Ovary (tissue), 9 donors: ENCODE data around the gene HLA-DMB. TPM values are rescaled to one million over a fixed set of nuclear protein-coding genes. Genes with fewer than 3 reads are reported as not detected.

Experiments
- DNase-seq, 5 donors: peaks; one replicate each; pipeline ENCODE4 v3.0.0-alpha.2; 2019 to 2020
- H3K27ac ChIP-seq, 2 donors: fragments of 200-600 bp; one replicate each; pipeline versions ENCODE4 v1.5.1 to v1.8.0; 2019 to 2022
- H3K27me3 ChIP-seq: fragments of 200-600 bp; one replicate; pipeline ENCODE4 v1.8.0; 2022
- H3K36me3 ChIP-seq: fragments of 200-600 bp; sonication (generic); one replicate; pipeline ENCODE4 v1.5.1; 2019
- H3K4me1 ChIP-seq: one replicate; pipeline ENCODE4 v1.8.1; 2013; ENCODE audit warnings: mild to moderate bottlenecking, moderate library complexity; ENCODE audit not compliant: insufficient read depth
- H3K4me3 ChIP-seq: fragments of 200-600 bp; sonication (generic); one replicate; pipeline ENCODE4 v1.5.1; 2017
- H3K9me3 ChIP-seq, 2 donors: fragments of 200-600 bp in 1 of 2; sonication (generic) in 1 of 2; one replicate each; pipeline versions ENCODE4 v1.5.1 to v1.8.1; 2013 to 2019; ENCODE audit warnings: mild to moderate bottlenecking in 1 of 2, moderate library complexity in 1 of 2
- EP300 ChIP-seq: sonication (generic); formaldehyde crosslinking; IDR thresholded peaks from one replicate; pipeline ENCODE4 v1.6.1; 2017; ENCODE audit warnings: antibody characterized with exemption
- POLR2A ChIP-seq: fragments of 450-650 bp; IDR thresholded peaks from one replicate; pipeline ENCODE4 v1.6.1; 2017; ENCODE audit warnings: antibody characterized with exemption, mild to moderate bottlenecking, moderate library complexity
- WGBS, 3 donors: extraction: QIAGEN DNeasy Blood & Tissue Kit in 1 of 3; methylation state at CpG; one replicate each; pipeline versions ENCODE4 v1.1.5 to v1.1.7; 2013 to 2017; 5-methylcytosine and 5-hydroxymethylcytosine counted together
- intact Hi-C, 4 donors: fragments of 100-400 bp; cut with DNase I; formaldehyde crosslinking; loops; one replicate each; pipeline versions ENCODE4 v1.11.0 to v1.15.1; 2022 to 2023
- polyA plus RNA-seq, 2 donors: library from polyadenylated mRNA; stranded (reverse); fragments of 200-250 nt in 1 of 2; fragments of 350-450 nt in 1 of 2; fragmentation: Illumina TruSeq in 1 of 2; extraction: RNeasy Lipid Tissue Mini Kit (QIAGEN cat#74804) in 1 of 2; gene quantifications; one replicate each; pipeline ENCODE4 v1.2.3, GENCODE V29; 2013 to 2014
- small RNA-seq: library from RNA; depleted of rRNA; stranded (forward); fragments of <200 nt; gene quantifications from one replicate; pipeline ENCODE3, GENCODE V24; 2016
- total RNA-seq, 7 donors: library from RNA; depleted of rRNA in 2 of 7; stranded (reverse); fragments of >200 nt in 2 of 7; fragmentation: NEBNext Ultra II Directional in 3 of 7; extraction: Animal tissue kit (Norgen Biotek cat#: 25700) in 3 of 7; gene quantifications; one replicate each; pipeline versions ENCODE4 v1.1.0 to v1.2.4, GENCODE V29; 2016 to 2023
- TF ChIP-seq, protein P1 (sequence below), 3 donors: fragments of 450-650 bp in 2 of 3; fragments of 200-600 bp in 1 of 3; IDR thresholded peaks; one replicate each; pipeline versions ENCODE4 v1.5.1 to v1.8.0; 2016 to 2022; ENCODE audit warnings: antibody characterized with exemption in 3 of 3, mild to moderate bottlenecking in 1 of 3
- donor health status: DM: no; HTN: no; CAD: no; lungs with moderate emphysema.
- donor health status: DM: no; HTN: no; CAD: no.
- donor health status: Bipolar disorder and iron deficiency.
- donor health status: DM: yes; HTN: yes; CAD: no.
- donor health status: DM: no; HTN: no; CAD: no.
- donor health status: DM: yes; HTN: yes; CAD: no.

HLA-DMB gene
- total and polyA plus RNA-seq, 9 donors = 4.3 to 70.0 (median 12.0) TPM

DNA sequence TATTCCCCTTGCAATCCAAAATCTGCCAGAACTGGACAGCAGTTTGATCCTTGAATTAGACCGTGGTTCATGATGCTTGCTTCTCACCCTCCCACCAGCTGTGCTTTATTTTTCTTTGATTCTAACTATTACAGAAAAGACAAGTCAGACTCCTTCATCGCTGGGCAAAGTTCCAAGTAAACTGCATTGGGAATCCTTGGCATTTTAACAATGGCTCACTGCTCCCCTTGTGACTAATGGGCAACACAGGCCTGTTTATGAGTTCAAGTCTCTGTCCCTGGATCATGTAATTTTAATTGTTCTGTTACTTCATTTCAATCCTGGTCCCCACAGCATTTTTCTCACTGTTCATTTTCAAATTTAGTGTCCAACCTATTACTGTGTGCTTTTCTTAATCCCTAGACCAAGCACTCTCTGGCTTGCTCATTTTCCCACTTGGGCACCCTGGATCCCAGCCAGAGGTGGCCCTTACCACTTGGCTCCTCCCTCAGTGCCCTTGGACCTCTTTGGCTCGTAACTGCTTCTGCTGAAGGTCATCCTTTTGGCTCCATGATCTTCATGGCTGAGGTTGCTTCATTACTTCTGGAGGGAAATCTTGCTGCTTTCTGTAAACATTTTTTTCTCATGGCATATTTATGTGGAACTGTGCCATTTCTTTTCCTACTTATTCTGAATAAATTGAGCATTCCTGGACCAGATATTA, 54.0 kb downstream of the HLA-DMB start:
- peak; percentile 64 to 85 (median 71) for DNase-seq
- Histone ChIP-seq H3K9me3 (no peaks in the 10 kb centered on the region), H3K27ac (peak overlapping the region in 1 of 2 donors; percentile 59), H3K27me3 (no peaks in the 10 kb centered on the region), H3K36me3 (no peaks in the 10 kb centered on the region), H3K4me1 (peaks cover 6% of the 10 kb centered on the region), H3K4me3 (no peak overlapping the region)
- TF ChIP-seq POLR2A = no peak
- TF ChIP-seq, protein P1, sequence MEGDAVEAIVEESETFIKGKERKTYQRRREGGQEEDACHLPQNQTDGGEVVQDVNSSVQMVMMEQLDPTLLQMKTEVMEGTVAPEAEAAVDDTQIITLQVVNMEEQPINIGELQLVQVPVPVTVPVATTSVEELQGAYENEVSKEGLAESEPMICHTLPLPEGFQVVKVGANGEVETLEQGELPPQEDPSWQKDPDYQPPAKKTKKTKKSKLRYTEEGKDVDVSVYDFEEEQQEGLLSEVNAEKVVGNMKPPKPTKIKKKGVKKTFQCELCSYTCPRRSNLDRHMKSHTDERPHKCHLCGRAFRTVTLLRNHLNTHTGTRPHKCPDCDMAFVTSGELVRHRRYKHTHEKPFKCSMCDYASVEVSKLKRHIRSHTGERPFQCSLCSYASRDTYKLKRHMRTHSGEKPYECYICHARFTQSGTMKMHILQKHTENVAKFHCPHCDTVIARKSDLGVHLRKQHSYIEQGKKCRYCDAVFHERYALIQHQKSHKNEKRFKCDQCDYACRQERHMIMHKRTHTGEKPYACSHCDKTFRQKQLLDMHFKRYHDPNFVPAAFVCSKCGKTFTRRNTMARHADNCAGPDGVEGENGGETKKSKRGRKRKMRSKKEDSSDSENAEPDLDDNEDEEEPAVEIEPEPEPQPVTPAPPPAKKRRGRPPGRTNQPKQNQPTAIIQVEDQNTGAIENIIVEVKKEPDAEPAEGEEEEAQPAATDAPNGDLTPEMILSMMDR (IDR thresholded peaks at IDR 0.05) = no peak
- TF ChIP-seq EP300 = no peak
- 5 to 9% (median 7%) methylated on average over 3 of the region's 3 CpGs for WGBS, 3 donors
- intact Hi-C loops = loop anchor here (5.0 to 10.0 kb wide), 3 partner anchors 45 to 95 kb away; no protein-coding TSS in a partner anchor

DNA sequence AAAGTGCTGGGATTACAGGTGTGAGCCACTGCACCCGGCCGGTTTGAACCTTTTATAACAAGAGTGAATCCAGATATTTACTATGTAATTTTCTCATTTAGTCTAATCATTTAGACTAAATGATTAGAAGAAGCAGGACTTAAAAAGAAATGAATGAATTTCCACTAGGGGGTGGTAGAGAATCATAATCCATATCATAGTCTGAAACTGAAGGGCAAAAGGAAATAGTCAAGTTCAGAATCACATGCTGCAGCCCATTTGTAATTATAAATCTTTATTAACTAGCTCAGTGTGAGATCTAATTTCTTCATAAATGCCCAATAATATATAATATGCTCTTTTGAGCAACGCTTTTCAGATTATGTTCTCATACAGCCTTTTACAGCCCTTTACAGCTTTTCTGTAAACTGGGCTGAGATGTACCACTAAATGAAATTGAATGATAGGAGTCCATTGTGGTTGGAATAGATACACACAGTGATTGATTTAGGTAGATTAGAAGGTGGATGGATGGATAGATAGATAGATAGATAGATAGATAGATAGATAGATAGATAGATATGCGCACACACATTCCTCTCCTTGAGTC, 55.0 kb downstream of the HLA-DMB start:
- intact Hi-C loops = loop anchor here (2.0 to 10.0 kb wide), 4 partner anchors 47 to 99 kb away; no protein-coding TSS in a partner anchor
- Histone ChIP-seq H3K27ac (no peak overlapping the region), H3K27me3 (no peaks in the 10 kb centered on the region), H3K4me1 (peaks cover 6% of the 10 kb centered on the region), H3K4me3 (no peak overlapping the region), H3K36me3 (no peaks in the 10 kb centered on the region), H3K9me3 (no peaks in the 10 kb centered on the region)
- 38 to 52% (median 44%) methylated on average over 4 of the region's 4 CpGs for WGBS, 3 donors
- no peak for TF ChIP-seq POLR2A
- TF ChIP-seq, protein P1 (IDR thresholded peaks at IDR 0.05) = peak; percentile 29 to 72 (median 63)
- DNase-seq = no peak

Small RNA genes within 50 kb of the gene (small RNA-seq; reads per million reads assigned to genes)
- gene HLA-Z = not detected

Other genes with a start within 250 kb of the HLA-DMB start
- 1 to 10 TPM in 2 of 7 donors, under 1 TPM in 2, not detected in 3; 0.66 to 4.4 (median 1.2) TPM for gene HLA-DQA2, start 199.6 kb downstream of the HLA-DMB start, total RNA-seq
- 10 to 100 TPM in 1 of 2 donors, not detected in 1; 29.3 TPM for gene HLA-DQA2, start 199.6 kb downstream of the HLA-DMB start, polyA plus RNA-seq
- 1 to 10 TPM in 2 of 7 donors, under 1 TPM in 3, not detected in 2; 0.33 to 3.7 (median 0.66) TPM for gene HLA-DQB2, start 177.5 kb downstream of the HLA-DMB start, total RNA-seq
- gene HLA-DQB2, start 177.5 kb downstream of the HLA-DMB start, polyA plus RNA-seq = 1 to 10 TPM in 1 of 2 donors, not detected in 1; 3.1 TPM
- gene HLA-DOB, start 124.0 kb downstream of the HLA-DMB start, total RNA-seq = 1 to 10 TPM in 2 of 7 donors, under 1 TPM in 4, not detected in 1; 0.28 to 4.6 (median 0.73) TPM
- gene HLA-DOB, start 124.0 kb downstream of the HLA-DMB start, polyA plus RNA-seq = 1 to 10 TPM in 1 of 2 donors, under 1 TPM in 1; 0.24 to 1.6 TPM
- gene TAP2, start 102.3 kb downstream of the HLA-DMB start, total RNA-seq = 10 to 100 TPM in 6 of 7 donors, 1 to 10 TPM in 1; 8.9 to 23.8 (median 18.6) TPM
- gene TAP2, start 102.3 kb downstream of the HLA-DMB start, polyA plus RNA-seq = 10 to 100 TPM; 13.9 to 16.5 TPM
- gene PSMB8, start 97.0 kb downstream of the HLA-DMB start, total RNA-seq = 10 to 100 TPM; 28.9 to 44.8 (median 36.0) TPM
- gene PSMB8, start 97.0 kb downstream of the HLA-DMB start, polyA plus RNA-seq = 100 to 1,000 TPM in 1 of 2 donors, 10 to 100 TPM in 1; 62.2 to 103 TPM
- gene TAP1, start 87.3 kb downstream of the HLA-DMB start, total RNA-seq = 10 to 100 TPM; 17.7 to 30.7 (median 23.3) TPM
- gene TAP1, start 87.3 kb downstream of the HLA-DMB start, polyA plus RNA-seq = 10 to 100 TPM; 22.7 to 48.4 TPM
- 10 to 100 TPM in 6 of 7 donors, 1 to 10 TPM in 1; 9.5 to 28.3 (median 20.4) TPM for gene PSMB9, start 86.8 kb downstream of the HLA-DMB start, total RNA-seq
- gene PSMB9, start 86.8 kb downstream of the HLA-DMB start, polyA plus RNA-seq = 10 to 100 TPM; 23.6 to 30.7 TPM
- 10 to 100 TPM in 6 of 7 donors, 1 to 10 TPM in 1; 5.7 to 50.4 (median 18.5) TPM for gene HLA-DMA, start 12.1 kb upstream of the HLA-DMB start, total RNA-seq
- 100 to 1,000 TPM in 1 of 2 donors, 10 to 100 TPM in 1; 19.2 to 162 TPM for gene HLA-DMA, start 12.1 kb upstream of the HLA-DMB start, polyA plus RNA-seq
- 100 to 1,000 TPM; 106 to 196 (median 163) TPM for gene BRD2, start 27.6 kb upstream of the HLA-DMB start, total RNA-seq
- 100 to 1,000 TPM; 128 to 301 TPM for gene BRD2, start 27.6 kb upstream of the HLA-DMB start, polyA plus RNA-seq
- 10 to 100 TPM in 1 of 7 donors, 1 to 10 TPM in 6; 1.1 to 17.3 (median 6.4) TPM for gene HLA-DOA, start 68.6 kb upstream of the HLA-DMB start, total RNA-seq
- gene HLA-DOA, start 68.6 kb upstream of the HLA-DMB start, polyA plus RNA-seq = 10 to 100 TPM in 1 of 2 donors, 1 to 10 TPM in 1; 2.5 to 25.3 TPM
- gene HLA-DPA1, start 132.6 kb upstream of the HLA-DMB start, total RNA-seq = 10 to 100 TPM; 11.8 to 62.0 (median 46.8) TPM
- 100 to 1,000 TPM in 1 of 2 donors, 10 to 100 TPM in 1; 26.7 to 304 TPM for gene HLA-DPA1, start 132.6 kb upstream of the HLA-DMB start, polyA plus RNA-seq
- 10 to 100 TPM; 19.4 to 85.8 (median 44.7) TPM for gene HLA-DPB1, start 135.0 kb upstream of the HLA-DMB start, total RNA-seq
- gene HLA-DPB1, start 135.0 kb upstream of the HLA-DMB start, polyA plus RNA-seq = 100 to 1,000 TPM in 1 of 2 donors, 10 to 100 TPM in 1; 39.5 to 120 TPM